ENCODE results near the gene CNP.
"Not testable (repeated sequence)": the region's sequence is repeated elsewhere in the genome, so short reads cannot be mapped to it uniquely, and the experiment has no call there.

CNP gene

DNA sequence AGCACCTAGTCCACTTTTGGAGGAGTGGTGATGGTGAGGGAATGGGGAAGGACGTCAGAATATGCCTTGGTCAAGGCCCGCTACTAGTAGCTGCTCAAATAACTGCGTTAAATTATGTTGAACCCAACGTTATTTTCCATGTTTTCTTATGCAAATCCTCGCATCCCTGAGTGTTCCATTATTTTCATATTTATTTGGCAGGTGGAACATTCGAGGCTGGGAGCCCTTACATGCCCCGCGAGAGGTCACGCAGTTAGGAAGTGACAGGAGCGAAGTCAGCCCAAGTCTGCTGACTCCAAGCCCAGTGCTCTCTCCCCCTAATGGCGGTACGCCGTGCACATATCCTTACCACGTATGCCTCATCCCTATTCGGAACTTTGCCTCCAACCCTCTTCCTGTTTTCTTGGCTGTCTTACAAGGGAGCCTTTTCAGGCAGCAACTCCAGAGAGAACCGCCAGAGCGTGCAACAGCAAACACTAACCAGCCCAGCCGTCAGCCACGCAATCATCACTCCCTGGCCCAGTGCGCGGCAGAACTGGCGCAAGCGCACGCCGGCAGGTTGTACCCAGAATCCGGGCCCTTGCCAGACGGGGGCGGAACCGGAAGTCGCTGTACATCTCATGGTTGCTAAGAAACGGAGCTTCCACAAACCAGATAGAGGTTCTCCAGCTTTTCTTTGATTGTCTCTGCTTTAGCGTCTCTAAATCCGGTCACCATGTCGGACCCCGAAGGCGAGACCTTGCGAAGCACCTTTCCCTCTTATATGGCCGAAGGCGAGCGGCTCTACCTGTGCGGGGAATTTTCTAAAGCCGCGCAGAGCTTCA lies 36.4 kb upstream of the CNP start, which contains the start of gene ODAD4:
ODAD4 (plus strand) TSS at position 609 of the 824 bp plus-strand sequence; CDS start at position 716, 107 bp downstream.
- WGBS, 2 experiments (ENCODE audit: insufficient coverage in 2 of 2) = 0 to 1% methylated on average over 29 to 38 of the region's 43 CpGs
- Histone ChIP-seq H3K36me3 (ENCODE audit: control insufficient read depth, insufficient read depth, low read length) (peaks cover 2% of the 10 kb centered on the region), H3K9me3 (ENCODE audit: control insufficient read depth, low read length) (no peaks in the 10 kb centered on the region), H3K4me1 (ENCODE audit: control insufficient read depth, insufficient read depth, low read length, poor library complexity, severe bottlenecking) (peaks cover 8% of the 10 kb centered on the region), H3K4me3 (ENCODE audit: extremely low read depth, insufficient read depth, low read length, poor library complexity, severe bottlenecking) (peak within 1 kb of the TSS; percentile 53), H3K27ac (ENCODE audit: low read depth, low read length, severe bottlenecking) (peak within 1 kb of the TSS; percentile 92)

DNA sequence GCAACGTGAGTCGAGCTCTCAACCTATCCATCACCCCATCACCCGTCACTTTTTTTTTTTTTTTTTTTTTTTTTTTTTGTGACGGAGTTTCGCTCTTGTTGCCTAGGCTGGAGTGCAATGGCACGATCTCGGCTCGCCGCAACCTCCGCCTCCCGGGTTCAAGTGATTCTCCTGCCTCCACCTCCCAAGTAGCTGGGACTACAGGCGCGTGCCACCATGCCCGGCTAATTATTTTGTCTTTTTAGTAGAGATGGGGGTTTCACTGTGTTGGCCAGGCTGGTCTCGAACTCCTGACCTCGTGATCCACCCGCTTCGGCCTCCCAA lies 35.8 kb upstream of the CNP start:
- 78 to 90% methylated on average over 4 of the region's 18 CpGs for WGBS, 2 experiments (ENCODE audit: insufficient coverage in 2 of 2)
- peak overlapping the region; percentile 92 for H3K27ac ChIP-seq (ENCODE audit: low read depth, low read length, severe bottlenecking)
- H3K4me3 ChIP-seq (ENCODE audit: extremely low read depth, insufficient read depth, low read length, poor library complexity, severe bottlenecking) = peak overlapping the region; percentile 53

GRCh38 chr17:41931715-41932114 lies 34.9 kb upstream of the CNP start:
- 83 to 95% methylated on average over 1 to 3 of the region's 4 CpGs for WGBS, 2 experiments (ENCODE audit: insufficient coverage in 2 of 2)
- H3K4me3 ChIP-seq (ENCODE audit: extremely low read depth, insufficient read depth, low read length, poor library complexity, severe bottlenecking); H3K4me1 ChIP-seq (ENCODE audit: control insufficient read depth, insufficient read depth, low read length, poor library complexity, severe bottlenecking); H3K36me3 ChIP-seq (ENCODE audit: control insufficient read depth, insufficient read depth, low read length); H3K27ac ChIP-seq (ENCODE audit: low read depth, low read length, severe bottlenecking); H3K9me3 ChIP-seq (ENCODE audit: control insufficient read depth, low read length): not testable (repeated sequence)

More for the DNA sequence above, 35.8 kb upstream of the CNP start:
- not testable (repeated sequence) for H3K9me3 ChIP-seq (ENCODE audit: control insufficient read depth, low read length); H3K36me3 ChIP-seq (ENCODE audit: control insufficient read depth, insufficient read depth, low read length); H3K4me1 ChIP-seq (ENCODE audit: control insufficient read depth, insufficient read depth, low read length, poor library complexity, severe bottlenecking)

GRCh38 chr17:41932816-41933389 lies 33.7 kb upstream of the CNP start:
- Histone ChIP-seq H3K27ac (ENCODE audit: low read depth, low read length, severe bottlenecking) (no peak overlapping the region), H3K4me1 (ENCODE audit: control insufficient read depth, insufficient read depth, low read length, poor library complexity, severe bottlenecking) (peaks cover 8% of the 10 kb centered on the region), H3K36me3 (ENCODE audit: control insufficient read depth, insufficient read depth, low read length) (peaks cover 9% of the 10 kb centered on the region), H3K4me3 (ENCODE audit: extremely low read depth, insufficient read depth, low read length, poor library complexity, severe bottlenecking) (no peak overlapping the region), H3K9me3 (ENCODE audit: control insufficient read depth, low read length) (no peaks in the 10 kb centered on the region)
- 92% methylated on average over 2 of the region's 2 CpGs; no CpG with 5 or more reads in 1 of the 2 experiments for WGBS, 2 experiments (ENCODE audit: insufficient coverage in 2 of 2)

DNA sequence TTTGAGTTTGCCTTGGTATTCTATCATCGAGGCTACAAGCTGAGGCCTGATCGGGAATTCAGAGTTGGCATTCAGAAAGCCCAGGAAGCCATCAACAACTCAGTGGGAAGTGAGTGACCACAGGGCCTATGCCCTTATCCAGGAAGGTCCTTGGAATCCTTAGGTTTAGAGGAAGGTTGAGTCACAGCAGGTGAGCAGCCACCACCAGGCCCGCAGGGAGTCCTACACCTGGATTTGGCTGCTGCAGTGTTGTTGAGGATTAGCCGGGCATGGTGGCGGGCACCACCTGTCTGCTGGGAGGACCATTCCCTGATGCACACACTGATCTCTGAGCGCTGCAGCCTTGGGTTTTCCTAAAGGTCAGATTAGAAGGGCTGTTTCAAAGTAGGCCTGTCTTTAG lies 31.0 kb upstream of the CNP start:
- H3K4me1 ChIP-seq (ENCODE audit: control insufficient read depth, insufficient read depth, low read length, poor library complexity, severe bottlenecking) = peaks cover 2% of the 10 kb centered on the region
- no peak overlapping the region for H3K27ac ChIP-seq (ENCODE audit: low read depth, low read length, severe bottlenecking)
- H3K4me3 ChIP-seq (ENCODE audit: extremely low read depth, insufficient read depth, low read length, poor library complexity, severe bottlenecking) = no peak overlapping the region
- H3K36me3 ChIP-seq (ENCODE audit: control insufficient read depth, insufficient read depth, low read length) = peaks cover 9% of the 10 kb centered on the region
- 95 to 99% methylated on average over 5 to 6 of the region's 6 CpGs for WGBS, 2 experiments (ENCODE audit: insufficient coverage in 2 of 2)
- no peaks in the 10 kb centered on the region for H3K9me3 ChIP-seq (ENCODE audit: control insufficient read depth, low read length)

DNA sequence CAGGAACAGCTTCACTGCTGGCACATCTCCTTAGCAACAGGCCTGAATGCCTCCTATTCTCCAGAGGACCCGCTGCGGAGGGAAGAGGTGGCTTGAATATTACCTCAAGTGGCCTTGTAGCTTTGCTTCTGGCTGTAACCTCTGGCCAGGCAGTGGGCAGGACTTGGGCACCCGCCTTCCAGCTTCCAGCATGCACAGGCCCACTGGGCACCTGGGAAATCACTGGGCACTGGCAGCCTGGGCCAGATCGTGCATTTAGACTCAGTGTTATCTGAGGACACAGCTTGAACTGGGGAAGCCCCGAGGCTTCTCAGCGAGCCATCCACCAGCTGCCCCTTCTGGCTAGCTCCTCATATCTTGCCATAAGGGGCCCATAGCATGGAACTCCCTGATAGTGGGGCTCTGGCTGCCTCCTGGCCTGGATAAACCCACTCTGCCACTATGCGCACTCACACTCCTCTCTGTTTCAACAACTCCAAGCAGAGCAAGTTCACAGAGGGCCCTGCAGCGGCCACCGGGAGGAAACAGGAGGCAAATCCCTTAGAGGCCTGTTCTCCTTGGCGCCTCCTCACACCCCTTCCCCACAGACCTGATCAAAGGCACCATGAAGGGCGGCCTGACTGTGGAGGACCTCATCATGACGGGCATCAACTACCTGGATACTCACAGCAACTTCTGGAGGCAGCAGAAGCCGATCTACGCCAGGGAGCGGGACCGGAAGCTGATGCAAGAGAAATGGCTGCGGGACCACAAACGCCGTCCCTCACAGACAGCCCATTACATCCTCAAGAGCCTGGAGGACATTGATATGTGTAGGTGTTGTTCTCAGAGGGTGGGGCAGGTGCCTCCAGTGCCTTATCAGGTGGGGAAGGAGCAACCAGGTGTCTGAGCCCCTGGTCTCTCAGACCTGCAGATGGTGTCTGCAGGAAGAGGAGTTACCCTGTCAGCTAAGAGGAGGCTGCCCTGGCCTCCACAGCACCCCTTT lies 28.3 kb upstream of the CNP start:
- Histone ChIP-seq H3K27ac (ENCODE audit: low read depth, low read length, severe bottlenecking) (no peak overlapping the region), H3K4me1 (ENCODE audit: control insufficient read depth, insufficient read depth, low read length, poor library complexity, severe bottlenecking) (no peaks in the 10 kb centered on the region), H3K9me3 (ENCODE audit: control insufficient read depth, low read length) (no peaks in the 10 kb centered on the region), H3K4me3 (ENCODE audit: extremely low read depth, insufficient read depth, low read length, poor library complexity, severe bottlenecking) (no peak overlapping the region), H3K36me3 (ENCODE audit: control insufficient read depth, insufficient read depth, low read length) (peaks cover 9% of the 10 kb centered on the region)
- WGBS, 2 experiments (ENCODE audit: insufficient coverage in 2 of 2) = 92% methylated on average over 11 to 13 of the region's 19 CpGs

- no peak overlapping the region for H3K4me3 ChIP-seq (ENCODE audit: extremely low read depth, insufficient read depth, low read length, poor library complexity, severe bottlenecking)
- WGBS, 2 experiments (ENCODE audit: insufficient coverage in 2 of 2) = 91 to 96% methylated on average over 4 of the region's 4 CpGs
- H3K36me3 ChIP-seq (ENCODE audit: control insufficient read depth, insufficient read depth, low read length) = peaks cover 9% of the 10 kb centered on the region
- no peaks in the 10 kb centered on the region for H3K9me3 ChIP-seq (ENCODE audit: control insufficient read depth, low read length)
- H3K4me1 ChIP-seq (ENCODE audit: control insufficient read depth, insufficient read depth, low read length, poor library complexity, severe bottlenecking) = no peaks in the 10 kb centered on the region
- no peak overlapping the region for H3K27ac ChIP-seq (ENCODE audit: low read depth, low read length, severe bottlenecking)
Measured at GRCh38 chr17:41939044-41939692, 27.4 kb upstream of the CNP start.

DNA sequence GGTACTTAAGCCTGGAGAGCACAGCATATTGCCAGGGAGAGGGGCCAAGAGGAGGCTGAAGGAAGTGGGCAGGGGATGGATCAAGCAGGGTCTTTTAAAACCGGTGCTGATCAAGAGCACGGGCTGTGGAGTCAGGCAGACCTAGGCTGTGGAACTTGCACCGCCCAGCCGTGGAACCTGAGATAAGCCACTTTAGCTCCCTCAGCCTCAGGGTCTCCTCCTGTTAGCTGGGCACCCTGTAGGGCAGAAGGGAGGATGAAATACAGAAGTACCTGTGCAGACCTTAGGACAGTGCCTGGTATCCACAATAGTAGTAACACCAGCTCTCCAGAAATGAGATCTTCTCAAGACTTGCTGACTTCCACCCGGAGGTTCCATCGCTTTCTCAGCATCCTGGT lies 26.9 kb upstream of the CNP start:
- peaks cover 9% of the 10 kb centered on the region for H3K36me3 ChIP-seq (ENCODE audit: control insufficient read depth, insufficient read depth, low read length)
- H3K4me1 ChIP-seq (ENCODE audit: control insufficient read depth, insufficient read depth, low read length, poor library complexity, severe bottlenecking) = no peaks in the 10 kb centered on the region
- no peaks in the 10 kb centered on the region for H3K9me3 ChIP-seq (ENCODE audit: control insufficient read depth, low read length)
- no peak overlapping the region for H3K4me3 ChIP-seq (ENCODE audit: extremely low read depth, insufficient read depth, low read length, poor library complexity, severe bottlenecking)
- 95 to 98% methylated on average over 6 of the region's 6 CpGs for WGBS, 2 experiments (ENCODE audit: insufficient coverage in 2 of 2)
- H3K27ac ChIP-seq (ENCODE audit: low read depth, low read length, severe bottlenecking) = no peak overlapping the region

DNA sequence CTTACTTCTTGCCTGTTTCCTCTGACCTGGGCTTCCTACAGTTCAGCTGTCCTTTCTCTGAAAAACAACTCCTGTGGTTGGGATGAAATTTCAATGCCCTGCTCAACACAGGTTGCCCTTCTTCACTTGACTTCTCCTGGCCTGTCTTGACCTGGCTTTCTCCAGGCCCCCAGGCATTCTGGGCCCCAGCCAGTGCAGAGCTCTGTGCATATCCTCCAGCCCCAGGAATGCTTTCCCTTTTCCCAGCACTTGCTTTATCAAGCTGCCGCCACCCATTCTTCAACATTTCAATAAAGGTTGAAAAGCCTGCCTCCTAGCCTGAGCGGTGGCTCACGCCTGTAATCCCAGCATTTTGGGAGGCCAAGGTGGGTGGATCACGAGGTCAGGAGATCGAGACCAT lies 25.4 kb upstream of the CNP start:
- Histone ChIP-seq H3K4me1 (ENCODE audit: control insufficient read depth, insufficient read depth, low read length, poor library complexity, severe bottlenecking) (no peaks in the 10 kb centered on the region), H3K27ac (ENCODE audit: low read depth, low read length, severe bottlenecking) (no peak overlapping the region), H3K4me3 (ENCODE audit: extremely low read depth, insufficient read depth, low read length, poor library complexity, severe bottlenecking) (no peak overlapping the region), H3K36me3 (ENCODE audit: control insufficient read depth, insufficient read depth, low read length) (no peaks in the 10 kb centered on the region), H3K9me3 (ENCODE audit: control insufficient read depth, low read length) (no peaks in the 10 kb centered on the region)
- no CpG with 5 or more reads among the region's 5 CpGs for WGBS, 2 experiments (ENCODE audit: insufficient coverage in 2 of 2)

DNA sequence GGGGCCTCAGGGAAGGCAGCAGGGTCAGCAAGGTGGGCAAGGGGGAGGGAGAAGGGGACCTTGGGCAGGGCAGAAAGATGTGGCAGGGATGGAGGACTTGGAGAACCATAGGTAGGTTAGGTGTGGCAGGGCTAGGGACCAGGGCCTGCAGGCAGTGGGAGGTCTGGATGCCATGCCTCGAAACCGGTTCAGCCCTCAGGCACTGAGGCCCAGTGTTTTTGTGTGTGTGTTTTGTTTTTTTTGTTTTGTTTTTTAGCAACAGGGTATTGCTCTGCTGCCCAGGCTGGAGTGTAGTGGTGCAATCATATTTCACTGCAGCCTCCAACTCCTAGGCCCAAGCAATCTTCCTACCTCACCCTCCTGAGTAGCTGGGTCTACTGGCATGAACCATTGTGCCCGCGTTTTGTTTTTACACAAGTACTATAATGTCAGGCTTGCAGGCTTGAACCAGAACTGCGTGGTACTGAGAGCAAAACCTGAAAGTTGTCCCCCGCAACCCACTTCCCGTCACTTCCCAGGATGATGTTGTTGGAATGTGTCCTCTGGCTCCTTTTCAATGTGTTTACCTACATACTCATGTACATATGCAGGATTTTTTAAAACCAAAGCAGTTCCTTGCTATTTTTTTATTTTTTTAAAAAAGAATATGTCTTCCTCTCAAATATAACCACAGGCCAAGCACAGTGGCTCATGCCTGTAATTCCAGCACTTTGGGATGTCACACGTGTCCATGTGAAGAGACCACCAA lies 23.8 kb upstream of the CNP start:
- no peaks in the 10 kb centered on the region for H3K9me3 ChIP-seq (ENCODE audit: control insufficient read depth, low read length)
- no peaks in the 10 kb centered on the region for H3K4me1 ChIP-seq (ENCODE audit: control insufficient read depth, insufficient read depth, low read length, poor library complexity, severe bottlenecking)
- H3K27ac ChIP-seq (ENCODE audit: low read depth, low read length, severe bottlenecking) = no peak overlapping the region
- H3K4me3 ChIP-seq (ENCODE audit: extremely low read depth, insufficient read depth, low read length, poor library complexity, severe bottlenecking) = no peak overlapping the region
- WGBS, 2 experiments (ENCODE audit: insufficient coverage in 2 of 2) = 94 to 96% methylated on average over 5 to 6 of the region's 8 CpGs
- H3K36me3 ChIP-seq (ENCODE audit: control insufficient read depth, insufficient read depth, low read length) = no peaks in the 10 kb centered on the region

Measured in mesodermal cell (in vitro differentiated cells).